GM23338 (cell line): ENCODE measurements around the gene TMEM222. TPM values are rescaled to one million over a fixed set of nuclear protein-coding genes. Genes with fewer than 3 reads are reported as not detected.
"Not testable (repeated sequence)": the region's sequence is repeated elsewhere in the genome, so short reads cannot be mapped to it uniquely, and the experiment has no call there.

Source experiments
- ATAC-seq: fragments of 200-7000 bp; cut with Tn5 transposase; 3 replicates; pipeline ENCODE4 v1.9.1; 2020
- DNase-seq: peaks from one replicate; pipeline ENCODE4 v3.0.0-alpha.2; 2015; ENCODE audit warnings: low spot score
- H2AFZ ChIP-seq: fragments of 200-600 bp; sonication (generic); 2 replicates; pipeline ENCODE4 v1.8.0; 2016; ENCODE audit warnings: antibody characterized with exemption, mild to moderate bottlenecking, moderate library complexity
- H3F3A ChIP-seq: fragments of 200-600 bp; sonication (generic); replicated peaks from 2 replicates; pipeline ENCODE4 v1.8.0; 2017; ENCODE audit warnings: antibody characterized with exemption, mixed run types, low read depth
- H3K27ac ChIP-seq: fragments of 200-600 bp; sonication (generic); 2 replicates; pipeline ENCODE4 v1.6.1; 2016; ENCODE audit warnings: low read depth
- H3K27me3 ChIP-seq: fragments of 200-600 bp; sonication (generic); 2 replicates; pipeline ENCODE4 v1.8.0; 2016; ENCODE audit warnings: mild to moderate bottlenecking, mixed run types, moderate library complexity; ENCODE audit not compliant: insufficient read depth
- H3K36me3 ChIP-seq: fragments of 200-600 bp; sonication (generic); 2 replicates; pipeline ENCODE4 v1.8.0; 2016; ENCODE audit warnings: mild to moderate bottlenecking; ENCODE audit not compliant: insufficient read depth
- H3K4me1 ChIP-seq: fragments of 200-600 bp; sonication (generic); 2 replicates; pipeline ENCODE4 v1.8.0; 2016; ENCODE audit warnings: mild to moderate bottlenecking, moderate library complexity; ENCODE audit not compliant: insufficient read depth
- H3K4me2 ChIP-seq: fragments of 200-600 bp; sonication (generic); 2 replicates; pipeline ENCODE4 v1.7.1; 2017; ENCODE audit warnings: mixed run types
- H3K4me3 ChIP-seq: fragments of 200-600 bp; sonication (generic); 2 replicates; pipeline ENCODE4 v1.6.1; 2016; ENCODE audit warnings: mixed run types
- H3K79me2 ChIP-seq: fragments of 200-600 bp; sonication (generic); replicated peaks from 2 replicates; pipeline ENCODE4 v1.8.0; 2017; ENCODE audit warnings: mild to moderate bottlenecking; ENCODE audit not compliant: insufficient read depth
- H3K9me2 ChIP-seq: fragments of 200-600 bp; sonication (generic); 2 replicates; pipeline ENCODE4 v1.8.0; 2017; ENCODE audit not compliant: insufficient read depth
- H4K20me1 ChIP-seq: fragments of 200-600 bp; sonication (generic); replicated peaks from 2 replicates; pipeline ENCODE4 v1.8.0; 2017; ENCODE audit warnings: mild to moderate bottlenecking; ENCODE audit not compliant: insufficient read depth
- H3K27ac Mint-ChIP-seq: 2 replicates; pipeline ENCODE4 v1.8.0; 2020; ENCODE audit warnings: inconsistent platforms, mild to moderate bottlenecking, moderate library complexity, mixed read lengths
- H3K27me3 Mint-ChIP-seq: 3 replicates; pipeline ENCODE4 v1.8.0; 2022; ENCODE audit warnings: low read depth, mild to moderate bottlenecking, moderate library complexity, mixed read lengths, inconsistent platforms; ENCODE audit not compliant: insufficient read depth, poor library complexity
- H3K36me3 Mint-ChIP-seq: 3 replicates; pipeline ENCODE4 v1.8.0; 2021; ENCODE audit warnings: low read depth, mild to moderate bottlenecking, inconsistent platforms, moderate library complexity, mixed read lengths
- H3K4me1 Mint-ChIP-seq: 3 replicates; pipeline ENCODE4 v1.8.0; 2020; ENCODE audit warnings: mild to moderate bottlenecking, inconsistent platforms, mixed read lengths
- H3K4me3 Mint-ChIP-seq: 3 replicates; pipeline ENCODE4 v1.8.0; 2021; ENCODE audit warnings: moderate library complexity, mild to moderate bottlenecking, inconsistent platforms, mixed read lengths
- H3K9me3 Mint-ChIP-seq: 3 replicates; pipeline ENCODE4 v1.8.0; 2020; ENCODE audit warnings: moderate library complexity, mild to moderate bottlenecking, inconsistent platforms, mixed read lengths
- EZH2 ChIP-seq: fragments of 200-600 bp; sonication (generic); IDR thresholded peaks from one replicate; pipeline ENCODE4 v1.8.0; 2017; ENCODE audit warnings: antibody characterized with exemption, mild to moderate bottlenecking, low read depth; ENCODE audit not compliant: unreplicated experiment
- polyA plus RNA-seq: library from polyadenylated mRNA; unstranded; fragments of >200 nt; fragmentation: Nextera tagmentation; extraction: Ambion mirVana; gene quantifications from 2 replicates; pipeline ENCODE4 v1.2.1, GENCODE V29; 2016
- total RNA-seq: library from RNA; depleted of rRNA; stranded (reverse); fragments of >200 nt; shearing (Covaris generic); gene quantifications from 2 replicates; pipeline ENCODE4 v1.2.3, GENCODE V29; 2014
- TF ChIP-seq, protein P1 (sequence below): fragments of 250-450 bp; sonication (Bioruptor Pico); IDR thresholded peaks from 2 replicates; pipeline ENCODE4 v1.5.0; 2020; ENCODE audit warnings: mild to moderate bottlenecking, moderate library complexity

Gene TMEM222
- total and polyA plus RNA-seq, 2 experiments from 2014 or later: 17.8 to 22.6 TPM

DNA sequence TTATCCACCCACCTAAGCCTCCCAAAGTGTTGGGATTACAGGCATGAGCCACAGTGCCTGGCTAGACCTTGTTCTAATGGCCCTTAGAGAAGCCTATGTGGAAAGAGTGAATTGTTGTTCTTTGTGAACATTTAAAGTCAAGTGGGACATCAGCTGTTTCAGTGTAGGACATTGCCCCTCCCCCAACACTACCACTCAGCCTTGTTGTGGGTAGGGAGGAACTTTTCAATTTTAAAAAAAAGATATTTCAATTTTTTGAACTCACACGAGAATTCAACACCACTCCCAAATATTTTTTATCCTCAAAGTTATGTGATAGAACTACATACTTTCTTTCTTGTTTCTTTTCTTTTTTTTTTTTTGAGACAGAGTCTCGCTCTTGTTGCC, 36.7 kb upstream of the TMEM222 start (continued):
- TF ChIP-seq, protein P1, sequence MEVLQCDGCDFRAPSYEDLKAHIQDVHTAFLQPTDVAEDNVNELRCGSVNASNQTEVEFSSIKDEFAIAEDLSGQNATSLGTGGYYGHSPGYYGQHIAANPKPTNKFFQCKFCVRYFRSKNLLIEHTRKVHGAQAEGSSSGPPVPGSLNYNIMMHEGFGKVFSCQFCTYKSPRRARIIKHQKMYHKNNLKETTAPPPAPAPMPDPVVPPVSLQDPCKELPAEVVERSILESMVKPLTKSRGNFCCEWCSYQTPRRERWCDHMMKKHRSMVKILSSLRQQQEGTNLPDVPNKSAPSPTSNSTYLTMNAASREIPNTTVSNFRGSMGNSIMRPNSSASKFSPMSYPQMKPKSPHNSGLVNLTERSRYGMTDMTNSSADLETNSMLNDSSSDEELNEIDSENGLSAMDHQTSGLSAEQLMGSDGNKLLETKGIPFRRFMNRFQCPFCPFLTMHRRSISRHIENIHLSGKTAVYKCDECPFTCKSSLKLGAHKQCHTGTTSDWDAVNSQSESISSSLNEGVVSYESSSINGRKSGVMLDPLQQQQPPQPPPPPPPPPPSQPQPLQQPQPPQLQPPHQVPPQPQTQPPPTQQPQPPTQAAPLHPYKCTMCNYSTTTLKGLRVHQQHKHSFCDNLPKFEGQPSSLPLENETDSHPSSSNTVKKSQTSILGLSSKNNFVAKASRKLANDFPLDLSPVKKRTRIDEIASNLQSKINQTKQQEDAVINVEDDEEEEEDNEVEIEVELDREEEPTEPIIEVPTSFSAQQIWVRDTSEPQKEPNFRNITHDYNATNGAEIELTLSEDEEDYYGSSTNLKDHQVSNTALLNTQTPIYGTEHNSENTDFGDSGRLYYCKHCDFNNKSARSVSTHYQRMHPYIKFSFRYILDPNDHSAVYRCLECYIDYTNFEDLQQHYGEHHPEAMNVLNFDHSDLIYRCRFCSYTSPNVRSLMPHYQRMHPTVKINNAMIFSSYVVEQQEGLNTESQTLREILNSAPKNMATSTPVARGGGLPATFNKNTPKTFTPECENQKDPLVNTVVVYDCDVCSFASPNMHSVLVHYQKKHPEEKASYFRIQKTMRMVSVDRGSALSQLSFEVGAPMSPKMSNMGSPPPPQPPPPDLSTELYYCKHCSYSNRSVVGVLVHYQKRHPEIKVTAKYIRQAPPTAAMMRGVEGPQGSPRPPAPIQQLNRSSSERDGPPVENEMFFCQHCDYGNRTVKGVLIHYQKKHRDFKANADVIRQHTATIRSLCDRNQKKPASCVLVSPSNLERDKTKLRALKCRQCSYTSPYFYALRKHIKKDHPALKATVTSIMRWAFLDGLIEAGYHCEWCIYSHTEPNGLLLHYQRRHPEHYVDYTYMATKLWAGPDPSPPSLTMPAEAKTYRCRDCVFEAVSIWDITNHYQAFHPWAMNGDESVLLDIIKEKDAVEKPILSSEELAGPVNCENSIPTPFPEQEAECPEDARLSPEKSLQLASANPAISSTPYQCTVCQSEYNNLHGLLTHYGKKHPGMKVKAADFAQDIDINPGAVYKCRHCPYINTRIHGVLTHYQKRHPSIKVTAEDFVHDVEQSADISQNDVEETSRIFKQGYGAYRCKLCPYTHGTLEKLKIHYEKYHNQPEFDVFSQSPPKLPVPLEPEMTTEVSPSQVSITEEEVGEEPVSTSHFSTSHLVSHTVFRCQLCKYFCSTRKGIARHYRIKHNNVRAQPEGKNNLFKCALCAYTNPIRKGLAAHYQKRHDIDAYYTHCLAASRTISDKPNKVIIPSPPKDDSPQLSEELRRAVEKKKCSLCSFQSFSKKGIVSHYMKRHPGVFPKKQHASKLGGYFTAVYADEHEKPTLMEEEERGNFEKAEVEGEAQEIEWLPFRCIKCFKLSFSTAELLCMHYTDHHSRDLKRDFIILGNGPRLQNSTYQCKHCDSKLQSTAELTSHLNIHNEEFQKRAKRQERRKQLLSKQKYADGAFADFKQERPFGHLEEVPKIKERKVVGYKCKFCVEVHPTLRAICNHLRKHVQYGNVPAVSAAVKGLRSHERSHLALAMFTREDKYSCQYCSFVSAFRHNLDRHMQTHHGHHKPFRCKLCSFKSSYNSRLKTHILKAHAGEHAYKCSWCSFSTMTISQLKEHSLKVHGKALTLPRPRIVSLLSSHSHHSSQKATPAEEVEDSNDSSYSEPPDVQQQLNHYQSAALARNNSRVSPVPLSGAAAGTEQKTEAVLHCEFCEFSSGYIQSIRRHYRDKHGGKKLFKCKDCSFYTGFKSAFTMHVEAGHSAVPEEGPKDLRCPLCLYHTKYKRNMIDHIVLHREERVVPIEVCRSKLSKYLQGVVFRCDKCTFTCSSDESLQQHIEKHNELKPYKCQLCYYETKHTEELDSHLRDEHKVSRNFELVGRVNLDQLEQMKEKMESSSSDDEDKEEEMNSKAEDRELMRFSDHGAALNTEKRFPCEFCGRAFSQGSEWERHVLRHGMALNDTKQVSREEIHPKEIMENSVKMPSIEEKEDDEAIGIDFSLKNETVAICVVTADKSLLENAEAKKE (CRISPR knock-in tag): no peak
- TF ChIP-seq EZH2: no peak

DNA sequence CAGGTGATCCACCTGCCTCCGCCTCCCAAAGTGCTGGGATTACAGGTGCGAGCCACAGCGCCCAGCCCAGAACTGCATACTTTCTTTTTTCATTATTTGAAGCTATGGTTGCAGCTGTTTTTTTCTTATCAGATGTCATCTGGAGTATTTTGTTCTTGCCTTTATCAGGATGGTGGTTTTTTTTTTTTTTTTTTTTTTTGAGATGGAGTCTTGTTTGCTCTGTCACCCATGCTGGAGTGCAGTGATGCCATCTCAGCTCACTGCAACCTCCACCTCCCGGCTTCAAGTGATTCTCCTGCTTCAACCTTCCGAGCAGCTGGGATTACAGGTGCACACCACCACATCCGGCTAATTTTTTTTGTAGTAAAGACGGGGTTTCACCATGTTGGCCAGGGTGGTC, 36.1 kb upstream of the TMEM222 start:
- not testable (repeated sequence) for H3K4me2 ChIP-seq, H3K4me1 ChIP-seq, H3K27me3 ChIP-seq, H3K9me2 ChIP-seq, H3K4me3 Mint-ChIP-seq, ATAC-seq, H3K27me3 Mint-ChIP-seq, H3F3A ChIP-seq, H3K79me2 ChIP-seq, H3K4me3 ChIP-seq, DNase-seq, H3K27ac Mint-ChIP-seq, H4K20me1 ChIP-seq, H3K36me3 ChIP-seq, H2AFZ ChIP-seq, H3K4me1 Mint-ChIP-seq, H3K27ac ChIP-seq
- Mint-ChIP-seq H3K36me3 (peaks cover 21% of the 10 kb centered on the region), H3K9me3 (peaks cover 12% of the 10 kb centered on the region; the same call in 2 of the 3 replicates)

DNA sequence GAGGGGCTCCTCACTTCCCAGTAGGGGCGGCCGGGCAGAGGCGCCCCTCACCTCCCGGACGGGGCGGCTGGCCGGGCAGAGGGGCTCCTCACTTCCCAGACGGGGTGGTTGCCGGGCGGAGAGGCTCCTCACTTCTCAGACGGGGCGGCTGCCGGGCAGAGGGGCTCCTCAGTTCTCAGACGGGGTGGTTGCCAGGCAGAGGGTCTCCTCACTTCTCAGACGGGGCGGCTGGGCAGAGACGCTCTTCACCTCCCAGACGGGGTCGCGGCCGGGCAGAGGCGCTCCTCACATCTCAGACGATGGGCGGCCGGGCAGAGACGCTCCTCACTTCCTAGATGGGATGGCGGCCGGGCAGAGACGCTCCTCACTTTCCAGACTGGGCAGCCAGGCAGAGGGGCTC, 32.8 kb upstream of the TMEM222 start:
- H3K4me1 ChIP-seq, H3K9me2 ChIP-seq, H3K4me3 ChIP-seq, H3K4me1 Mint-ChIP-seq, H3F3A ChIP-seq, H4K20me1 ChIP-seq, DNase-seq, H3K4me2 ChIP-seq, H3K79me2 ChIP-seq, ATAC-seq, H3K27ac Mint-ChIP-seq, H2AFZ ChIP-seq, H3K4me3 Mint-ChIP-seq, H3K27me3 ChIP-seq, H3K36me3 ChIP-seq, H3K27ac ChIP-seq, H3K27me3 Mint-ChIP-seq: not testable (repeated sequence)
- Mint-ChIP-seq H3K36me3 (peaks cover 18% of the 10 kb centered on the region), H3K9me3 (peaks cover 12% of the 10 kb centered on the region; the same call in 2 of the 3 replicates)
